SK-N-SH (cell line): ENCODE data around the gene AGO3. TPM values are rescaled to one million over a fixed set of nuclear protein-coding genes. Genes with fewer than 3 reads are reported as not detected.
A peak's percentile ranks its signal among the peaks of the same experiment; 100 is the strongest.

Source experiments
- CTCF ChIA-PET: fragments of 300-600, 350-600 bp; formaldehyde crosslinking; extraction: SDS; loops from one replicate; lab custom pipeline; 2021; lab: Yijun Ruan, JAX
- POLR2A ChIA-PET: fragments of 350-600 bp; sonication (Branson Sonifier 250); formaldehyde crosslinking; extraction: SDS; loops from one replicate; lab custom pipeline; 2020; ENCODE audit warnings: antibody characterized with exemption, inconsistent platforms; lab: Yijun Ruan, JAX
- DNase-seq: peaks from one replicate; pipeline ENCODE4 v3.0.0; 2012
- H2AFZ ChIP-seq: fragments of 200-600 bp; sonication (generic); 2 replicates; pipeline ENCODE4 v1.8.1; 2016; ENCODE audit warnings: antibody characterized with exemption, mild to moderate bottlenecking, low read depth
- H3F3A ChIP-seq: fragments of 200-600 bp; sonication (generic); replicated peaks from 2 replicates; pipeline ENCODE3; 2016; ENCODE audit warnings: antibody characterized with exemption, mild to moderate bottlenecking; ENCODE audit not compliant: insufficient read depth
- H3K27ac ChIP-seq, 2 experiments: fragments of 200-500 bp in 1 of 2; fragments of 200-600 bp in 1 of 2; sonication (Bioruptor generic) in 1 of 2; sonication (generic), shearing (Covaris generic) in 1 of 2; 2 replicates each; pipeline versions ENCODE4 v1.5.1 to v1.6.1; 2014 to 2016; ENCODE audit warnings: low read depth in 2 of 2, inconsistent platforms in 1 of 2, low read length in 1 of 2, mild to moderate bottlenecking in 1 of 2, mixed read lengths in 1 of 2
- H3K27me3 ChIP-seq: fragments of 200-600 bp; sonication (generic), shearing (Covaris generic); 2 replicates; pipeline ENCODE4 v1.6.1; 2016; ENCODE audit warnings: mixed run types; ENCODE audit not compliant: insufficient read depth
- H3K36me3 ChIP-seq, 2 experiments: fragments of 200-500 bp in 1 of 2; fragments of 200-600 bp in 1 of 2; sonication (Bioruptor generic) in 1 of 2; sonication (generic) in 1 of 2; replicated peaks in 1 of 2; 2 replicates each; pipeline versions ENCODE3 to v1.5.1; 2014 to 2016; ENCODE audit warnings: low read length in 1 of 2, mild to moderate bottlenecking in 1 of 2; ENCODE audit not compliant: insufficient read depth in 2 of 2, control insufficient read depth in 1 of 2
- H3K4me1 ChIP-seq, 2 experiments: fragments of 200-500 bp in 1 of 2; fragments of 200-600 bp in 1 of 2; sonication (Bioruptor generic) in 1 of 2; sonication (generic), shearing (Covaris generic) in 1 of 2; 2 replicates each; pipeline versions ENCODE4 v1.5.1 to v1.6.1; 2014 to 2016; ENCODE audit warnings: low read depth in 1 of 2, low read length in 1 of 2, mixed run types in 1 of 2; ENCODE audit not compliant: insufficient read depth in 2 of 2, control insufficient read depth in 1 of 2
- H3K4me2 ChIP-seq: fragments of 200-600 bp; sonication (generic), shearing (Covaris generic); 2 replicates; pipeline ENCODE4 v1.6.1; 2017; ENCODE audit warnings: mixed run types
- H3K4me3 ChIP-seq, 2 experiments: fragments of 200-500 bp in 1 of 2; fragments of 200-600 bp in 1 of 2; sonication (Bioruptor generic) in 1 of 2; sonication (generic), shearing (Covaris generic) in 1 of 2; 2 replicates each; pipeline versions ENCODE4 v1.5.1 to v1.8.1; 2014 to 2016; ENCODE audit warnings: low read depth in 2 of 2, inconsistent platforms in 1 of 2, low read length in 1 of 2, mild to moderate bottlenecking in 1 of 2, mixed read lengths in 1 of 2, moderate library complexity in 1 of 2
- H3K79me2 ChIP-seq: fragments of 200-600 bp; sonication (generic); 2 replicates; pipeline ENCODE4 v1.8.1; 2017; ENCODE audit warnings: mild to moderate bottlenecking; ENCODE audit not compliant: insufficient read depth
- H3K9ac ChIP-seq: fragments of 200-600 bp; sonication (generic); 2 replicates; pipeline ENCODE4 v1.6.1; 2017; ENCODE audit warnings: mixed run types
- H3K9me2 ChIP-seq: fragments of 200-600 bp; sonication (generic); 2 replicates; pipeline ENCODE4 v1.6.1; 2017; ENCODE audit warnings: mixed run types
- H3K9me3 ChIP-seq: fragments of 200-600 bp; sonication (generic); 2 replicates; pipeline ENCODE4 v1.6.1; 2017; ENCODE audit warnings: mixed run types, mild to moderate bottlenecking, moderate library complexity
- H4K20me1 ChIP-seq: fragments of 200-600 bp; sonication (generic); 2 replicates; pipeline ENCODE4 v1.6.1; 2017; ENCODE audit warnings: mild to moderate bottlenecking, mixed run types; ENCODE audit not compliant: insufficient read depth
- FOSL2 ChIP-seq: IDR thresholded peaks from 2 replicates; pipeline ENCODE4 v1.4.0; 2012; ENCODE audit warnings: low read depth, mild to moderate bottlenecking, moderate library complexity, borderline replicate concordance
- FOXM1 ChIP-seq: IDR thresholded peaks from 2 replicates; pipeline ENCODE4 v1.4.0; 2012; ENCODE audit warnings: low read depth, mild to moderate bottlenecking
- NFIC ChIP-seq: IDR thresholded peaks from 2 replicates; pipeline ENCODE4 v1.4.0; 2012; ENCODE audit warnings: borderline replicate concordance
- RAD21 ChIP-seq: IDR thresholded peaks from 2 replicates; pipeline ENCODE4 v1.6.1; 2012; ENCODE audit warnings: mild to moderate bottlenecking, low read length
- RCOR1 ChIP-seq: fragments of 150-350 bp; IDR thresholded peaks from 2 replicates; pipeline ENCODE4 v1.6.1; 2017; ENCODE audit warnings: antibody characterized with exemption, low read length
- SIN3A ChIP-seq: IDR thresholded peaks from 2 replicates; pipeline ENCODE4 v1.6.1; 2012; ENCODE audit warnings: low read depth, mild to moderate bottlenecking, low read length, moderate library complexity, borderline replicate concordance
- TAF1 ChIP-seq: IDR thresholded peaks from 2 replicates; pipeline ENCODE4 v1.6.1; 2012; ENCODE audit warnings: low read depth, mild to moderate bottlenecking, low read length, moderate library complexity, borderline replicate concordance
- TCF12 ChIP-seq: IDR thresholded peaks from 2 replicates; pipeline ENCODE4 v1.4.0; 2012
- YY1 ChIP-seq: IDR thresholded peaks from 2 replicates; pipeline ENCODE4 v1.4.0; 2012; ENCODE audit warnings: low read depth, mild to moderate bottlenecking
- WGBS: methylation state at CpG from one replicate; pipeline ENCODE4 v1.1.6; 2017; ENCODE audit warnings: low lambda C conversion rate; 5-methylcytosine and 5-hydroxymethylcytosine counted together
- polyA plus RNA-seq, 3 experiments: library from polyadenylated mRNA; depleted of rRNA; stranded (reverse); fragments of >200 nt; gene quantifications; 2 replicates each; pipeline ENCODE4 v1.2.3, GENCODE V29; 2012
- TF ChIP-seq, protein P1 (sequence below): IDR thresholded peaks from 2 replicates; pipeline ENCODE4 v1.4.0; 2012; ENCODE audit warnings: low read depth
- TF ChIP-seq, protein P2 (sequence below): fragments of 150-350 bp; IDR thresholded peaks from 2 replicates; pipeline ENCODE4 v1.6.1; 2017; ENCODE audit warnings: antibody characterized with exemption, low read length, low read depth, borderline replicate concordance
- TF ChIP-seq, protein P3 (sequence below): IDR thresholded peaks from 2 replicates; pipeline ENCODE4 v1.6.1; 2012; ENCODE audit warnings: mild to moderate bottlenecking, low read depth, low read length, moderate library complexity

The AGO3 gene
- polyA plus RNA-seq, 1 of the 3 experiments (the other 2 are of a cell fraction) = 6.7 TPM

DNA sequence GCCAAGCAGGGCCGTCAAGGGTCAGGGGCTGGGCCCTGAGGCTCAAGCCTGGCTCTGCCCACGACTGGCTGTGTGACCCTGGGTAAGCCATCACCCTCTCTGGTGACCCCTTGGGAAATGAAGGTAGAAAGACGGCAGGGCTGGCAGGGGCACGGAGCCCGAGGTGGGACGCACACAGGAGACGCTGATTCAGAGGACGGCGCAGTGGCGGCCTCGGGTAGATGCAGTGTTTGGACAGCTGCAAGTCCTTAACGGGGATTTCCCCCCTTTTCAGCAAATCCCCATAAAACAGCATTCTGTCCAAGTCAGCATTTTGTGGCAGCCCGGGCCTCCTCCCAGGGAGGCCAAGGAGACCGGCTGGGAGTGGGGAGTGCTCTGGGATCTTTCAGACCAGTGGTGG, 177.4 kb downstream of the AGO3 start:
- Histone ChIP-seq H3K9me3 (no peaks in the 10 kb centered on the region), H3K27ac (no peak overlapping the region), H3K27me3 (no peaks in the 10 kb centered on the region), H3F3A (peaks cover 2% of the 10 kb centered on the region), H3K9ac (no peak overlapping the region), H3K4me1 (peaks cover 6 to 13% of the 10 kb centered on the region in 2 experiments; a peak in 3 of 4 replicates), H3K4me2 (0 out of 2 replicates have a peak overlapping the region, but pooled peaks have one; percentile 43), H3K4me3 (no peak overlapping the region), H2AFZ (no peak overlapping the region), H4K20me1 (no peaks in the 10 kb centered on the region), H3K36me3 (no peaks in the 10 kb centered on the region), H3K79me2 (no peaks in the 10 kb centered on the region), H3K9me2 (no peaks in the 10 kb centered on the region)
- TF ChIP-seq YY1 = no peak
- no peak for TF ChIP-seq FOXM1
- TF ChIP-seq RAD21 = no peak
- TF ChIP-seq TCF12 = no peak
- TF ChIP-seq NFIC = no peak
- POLR2A ChIA-PET = no interaction called here
- 90% methylated on average over 12 of the region's 14 CpGs for WGBS
- CTCF ChIA-PET = interaction anchor here (1.7 to 32.6 kb wide), 2 partner anchors 27 to 41 kb away, joined by 4 to 700 read pairs; partner anchors contain the start of gene TRAPPC3
- DNase-seq = no peak

DNA sequence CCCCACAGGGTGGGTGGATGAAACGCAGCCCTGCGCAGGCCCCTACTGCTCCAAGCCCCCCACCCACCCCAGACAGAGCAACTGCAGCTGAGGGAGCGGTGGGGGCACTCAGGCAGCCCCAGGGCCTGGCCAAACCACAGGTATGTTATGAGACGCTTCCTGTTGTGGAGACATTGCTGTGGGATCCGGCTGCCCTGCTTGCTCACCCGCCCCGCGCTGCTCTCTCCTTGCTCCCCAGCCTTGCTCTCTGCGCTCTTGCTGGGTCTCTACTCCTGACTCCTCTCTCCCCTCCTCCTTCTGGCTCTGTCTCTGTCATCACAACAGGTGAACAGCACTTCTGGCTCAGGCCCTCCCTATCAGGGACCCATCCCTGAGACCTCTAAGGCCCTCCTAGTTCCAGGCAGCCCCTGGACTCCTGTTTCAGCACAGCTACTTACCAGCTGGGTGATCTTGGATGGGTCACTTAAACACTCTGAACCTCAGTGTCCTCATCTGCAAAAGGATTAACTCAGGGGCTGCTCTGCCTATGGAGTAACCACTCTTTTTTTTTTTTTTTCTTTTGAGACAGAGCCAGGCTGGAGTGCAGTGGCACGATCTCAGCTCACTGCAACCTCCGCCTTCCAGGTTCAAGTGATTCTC, 178.3 kb downstream of the AGO3 start:
- TF ChIP-seq, protein P1, sequence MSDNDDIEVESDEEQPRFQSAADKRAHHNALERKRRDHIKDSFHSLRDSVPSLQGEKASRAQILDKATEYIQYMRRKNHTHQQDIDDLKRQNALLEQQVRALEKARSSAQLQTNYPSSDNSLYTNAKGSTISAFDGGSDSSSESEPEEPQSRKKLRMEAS = no peak
- TF ChIP-seq SIN3A (no peak), TAF1 (no peak)
- TF ChIP-seq, all 33 proteins: peak for 0
- Histone ChIP-seq H3K9me2 (no peaks in the 10 kb centered on the region), H3K79me2 (no peaks in the 10 kb centered on the region), H3K9me3 (no peaks in the 10 kb centered on the region), H3K4me3 (no peak overlapping the region), H3F3A (peaks cover 2% of the 10 kb centered on the region), H3K4me1 (peaks cover 6 to 13% of the 10 kb centered on the region in 2 experiments; a peak in 3 of 4 replicates), H3K4me2 (peak overlapping the region; percentile 43; the same call in 1 of the 2 replicates), H2AFZ (peak overlapping the region; percentile 85), H3K36me3 (no peaks in the 10 kb centered on the region), H3K9ac (peak overlapping the region; percentile 25; the same call in 1 of the 2 replicates), H3K27me3 (no peaks in the 10 kb centered on the region), H4K20me1 (no peaks in the 10 kb centered on the region), H3K27ac (peak overlapping the region in 1 of 2 experiments; percentile 55; a peak in 2 of 4 replicates)
- ChIA-PET POLR2A (no interaction called here), CTCF (interaction anchor here (1.7 to 32.6 kb wide), 3 partner anchors 9 to 40 kb away, joined by 4 to 700 read pairs (median 11); partner anchors contain the start of gene TRAPPC3)
- DNase-seq = no peak
- 47% methylated on average over 8 of the region's 11 CpGs for WGBS

DNA sequence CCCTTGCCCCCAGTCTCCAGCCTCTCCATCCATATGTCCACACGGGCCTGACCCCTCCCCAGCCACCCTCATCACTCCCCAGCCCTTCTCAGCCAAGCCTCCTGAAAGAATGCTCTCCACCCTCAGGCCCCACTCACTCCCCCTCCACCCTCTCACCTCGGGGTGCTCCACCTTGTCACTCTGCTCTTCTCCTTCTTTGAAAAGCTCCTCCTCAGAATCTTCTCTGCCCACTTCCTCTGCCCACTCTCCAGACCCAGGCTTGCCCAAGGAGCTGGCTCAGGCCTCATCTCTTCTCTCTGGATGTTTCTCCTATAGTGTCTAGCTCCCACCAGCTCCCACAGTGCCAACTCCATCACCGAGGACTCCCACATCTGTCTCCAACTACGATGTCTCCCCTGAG, 180.2 kb downstream of the AGO3 start:
- no peaks in the 10 kb centered on the region for H3K79me2 ChIP-seq
- peaks cover 20 to 24% of the 10 kb centered on the region in 2 experiments; a peak in 3 of 4 replicates for H3K4me1 ChIP-seq
- TF ChIP-seq FOSL2 (no peak), TAF1 (no peak), RCOR1 (no peak)
- TF ChIP-seq, protein P2, sequence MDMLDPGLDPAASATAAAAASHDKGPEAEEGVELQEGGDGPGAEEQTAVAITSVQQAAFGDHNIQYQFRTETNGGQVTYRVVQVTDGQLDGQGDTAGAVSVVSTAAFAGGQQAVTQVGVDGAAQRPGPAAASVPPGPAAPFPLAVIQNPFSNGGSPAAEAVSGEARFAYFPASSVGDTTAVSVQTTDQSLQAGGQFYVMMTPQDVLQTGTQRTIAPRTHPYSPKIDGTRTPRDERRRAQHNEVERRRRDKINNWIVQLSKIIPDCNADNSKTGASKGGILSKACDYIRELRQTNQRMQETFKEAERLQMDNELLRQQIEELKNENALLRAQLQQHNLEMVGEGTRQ = no peak
- TF ChIP-seq, protein P3, sequence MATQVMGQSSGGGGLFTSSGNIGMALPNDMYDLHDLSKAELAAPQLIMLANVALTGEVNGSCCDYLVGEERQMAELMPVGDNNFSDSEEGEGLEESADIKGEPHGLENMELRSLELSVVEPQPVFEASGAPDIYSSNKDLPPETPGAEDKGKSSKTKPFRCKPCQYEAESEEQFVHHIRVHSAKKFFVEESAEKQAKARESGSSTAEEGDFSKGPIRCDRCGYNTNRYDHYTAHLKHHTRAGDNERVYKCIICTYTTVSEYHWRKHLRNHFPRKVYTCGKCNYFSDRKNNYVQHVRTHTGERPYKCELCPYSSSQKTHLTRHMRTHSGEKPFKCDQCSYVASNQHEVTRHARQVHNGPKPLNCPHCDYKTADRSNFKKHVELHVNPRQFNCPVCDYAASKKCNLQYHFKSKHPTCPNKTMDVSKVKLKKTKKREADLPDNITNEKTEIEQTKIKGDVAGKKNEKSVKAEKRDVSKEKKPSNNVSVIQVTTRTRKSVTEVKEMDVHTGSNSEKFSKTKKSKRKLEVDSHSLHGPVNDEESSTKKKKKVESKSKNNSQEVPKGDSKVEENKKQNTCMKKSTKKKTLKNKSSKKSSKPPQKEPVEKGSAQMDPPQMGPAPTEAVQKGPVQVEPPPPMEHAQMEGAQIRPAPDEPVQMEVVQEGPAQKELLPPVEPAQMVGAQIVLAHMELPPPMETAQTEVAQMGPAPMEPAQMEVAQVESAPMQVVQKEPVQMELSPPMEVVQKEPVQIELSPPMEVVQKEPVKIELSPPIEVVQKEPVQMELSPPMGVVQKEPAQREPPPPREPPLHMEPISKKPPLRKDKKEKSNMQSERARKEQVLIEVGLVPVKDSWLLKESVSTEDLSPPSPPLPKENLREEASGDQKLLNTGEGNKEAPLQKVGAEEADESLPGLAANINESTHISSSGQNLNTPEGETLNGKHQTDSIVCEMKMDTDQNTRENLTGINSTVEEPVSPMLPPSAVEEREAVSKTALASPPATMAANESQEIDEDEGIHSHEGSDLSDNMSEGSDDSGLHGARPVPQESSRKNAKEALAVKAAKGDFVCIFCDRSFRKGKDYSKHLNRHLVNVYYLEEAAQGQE = no peak
- TF ChIP-seq, protein P1 = no peak
- no peaks in the 10 kb centered on the region for H3K9me3 ChIP-seq
- H3K9ac ChIP-seq = no peak overlapping the region
- DNase-seq = no peak
- H2AFZ ChIP-seq = no peak overlapping the region
- POLR2A ChIA-PET = no interaction called here
- H4K20me1 ChIP-seq = no peaks in the 10 kb centered on the region
- no peak overlapping the region for H3K27ac ChIP-seq
- 86% methylated on average over 4 of the region's 4 CpGs for WGBS
- H3K9me2 ChIP-seq = no peaks in the 10 kb centered on the region
- no peaks in the 10 kb centered on the region for H3K27me3 ChIP-seq
- H3K36me3 ChIP-seq = no peaks in the 10 kb centered on the region
- no peak overlapping the region for H3K4me2 ChIP-seq
- no peak overlapping the region for H3K4me3 ChIP-seq
- peaks cover 7% of the 10 kb centered on the region for H3F3A ChIP-seq
- CTCF ChIA-PET = interaction anchor here (2.0 to 32.6 kb wide), 3 partner anchors 11 to 24 kb away, joined by 5 to 700 read pairs (median 11); no protein-coding TSS in a partner anchor
